Neural cell (in vitro differentiated cells): Measurements from ENCODE around the gene FSD1L. TPM values are rescaled to one million over a fixed set of nuclear protein-coding genes. Genes with fewer than 3 reads are reported as not detected.

Source experiments
- H2AFZ ChIP-seq: fragments of 200-600, 300-800 bp; sonication (generic), shearing (Covaris generic); 2 replicates; pipeline ENCODE4 v1.6.0; 2014; ENCODE audit warnings: low read depth, mild to moderate bottlenecking, antibody characterized with exemption, low read length, moderate library complexity
- H3F3A ChIP-seq: fragments of 200-600 bp; shearing (Covaris generic); 2 replicates; pipeline ENCODE4 v1.6.1; 2016; ENCODE audit warnings: mild to moderate bottlenecking, moderate library complexity, mixed read lengths, antibody characterized with exemption, low read length; ENCODE audit not compliant: insufficient read depth, poor library complexity, severe bottlenecking
- H3K27ac ChIP-seq: fragments of 200-600, 300-800 bp; sonication (generic), shearing (Covaris generic); 2 replicates; pipeline ENCODE4 v1.5.1; 2014; ENCODE audit warnings: mild to moderate bottlenecking, low read length, moderate library complexity
- H3K27me3 ChIP-seq: fragments of 300-800, 200-600 bp; sonication (generic), shearing (Covaris generic); 2 replicates; pipeline ENCODE4 v1.6.0; 2014; ENCODE audit warnings: mild to moderate bottlenecking, low read depth, low read length, moderate library complexity; ENCODE audit not compliant: insufficient read depth
- H3K36me3 ChIP-seq: fragments of 300-800, 200-600 bp; sonication (generic), shearing (Covaris generic); 2 replicates; pipeline ENCODE4 v1.5.1; 2014; ENCODE audit warnings: mild to moderate bottlenecking, antibody characterized with exemption, low read length, moderate library complexity; ENCODE audit not compliant: insufficient read depth
- H3K4me2 ChIP-seq: fragments of 300-800, 200-600 bp; sonication (generic), shearing (Covaris generic); 2 replicates; pipeline ENCODE4 v1.6.0; 2014; ENCODE audit warnings: mild to moderate bottlenecking, low read length
- H3K4me3 ChIP-seq: fragments of 300-800, 200-600 bp; sonication (generic), shearing (Covaris generic); 2 replicates; pipeline ENCODE4 v1.5.1; 2014; ENCODE audit warnings: mild to moderate bottlenecking, low read length, moderate library complexity
- H3K79me2 ChIP-seq: fragments of 200-600 bp; shearing (Covaris generic); replicated peaks from 2 replicates; pipeline ENCODE4 v1.6.0; 2014; ENCODE audit warnings: mild to moderate bottlenecking, low read length, moderate library complexity; ENCODE audit not compliant: insufficient read depth
- H3K9ac ChIP-seq: fragments of 300-800, 200-600 bp; sonication (generic), shearing (Covaris generic); 2 replicates; pipeline ENCODE4 v1.6.1; 2016; ENCODE audit warnings: mild to moderate bottlenecking, low read length, mixed read lengths
- H3K9me2 ChIP-seq: fragments of 200-600 bp; shearing (Covaris generic); 2 replicates; pipeline ENCODE4 v1.6.1; 2016; ENCODE audit warnings: mild to moderate bottlenecking, low read length, mixed read lengths; ENCODE audit not compliant: insufficient read depth
- H3K9me3 ChIP-seq: fragments of 200-600, 300-800 bp; sonication (generic), shearing (Covaris generic); 2 replicates; pipeline ENCODE4 v1.6.1; 2016; ENCODE audit warnings: mild to moderate bottlenecking, mixed run types, low read length, moderate library complexity, mixed read lengths
- H4K20me1 ChIP-seq: fragments of 200-600 bp; shearing (Covaris generic); 2 replicates; pipeline ENCODE4 v1.6.1; 2016; ENCODE audit warnings: mild to moderate bottlenecking, mixed run types; ENCODE audit not compliant: insufficient read depth
- EP300 ChIP-seq: fragments of 450-650 bp; conservative IDR thresholded peaks from 2 replicates; pipeline ENCODE4 v1.6.1; 2014; ENCODE audit warnings: antibody characterized with exemption, mild to moderate bottlenecking, moderate library complexity; ENCODE audit not compliant: poor library complexity, severe bottlenecking
- EZH2 ChIP-seq: fragments of 200-600, 300-800 bp; shearing (Covaris generic), sonication (generic); IDR thresholded peaks from 2 replicates; pipeline ENCODE4 v1.6.1; 2014; ENCODE audit warnings: antibody characterized with exemption, low read length, borderline replicate concordance, mild to moderate bottlenecking; ENCODE audit not compliant: insufficient read depth, poor library complexity, severe bottlenecking
- REST ChIP-seq: IDR thresholded peaks from 2 replicates; pipeline ENCODE4 v1.6.1; 2012; ENCODE audit warnings: borderline replicate concordance
- SMC3 ChIP-seq: fragments of 450-650 bp; conservative IDR thresholded peaks from 2 replicates; pipeline ENCODE4 v1.6.1; 2014; ENCODE audit warnings: antibody characterized with exemption, mild to moderate bottlenecking, moderate library complexity; ENCODE audit not compliant: poor library complexity
- TAF1 ChIP-seq: IDR thresholded peaks from 2 replicates; pipeline ENCODE4 v1.6.1; 2012; ENCODE audit warnings: low read depth
- polyA plus RNA-seq: library from polyadenylated mRNA; depleted of rRNA; stranded (reverse); fragments of >200 nt; gene quantifications from 2 replicates; pipeline ENCODE4 v1.2.3, GENCODE V29; 2014

FSD1L gene
- polyA plus RNA-seq, 1 donor from 2014 or later, result 42.8 TPM

- Histone ChIP-seq H3F3A (no peaks in the 10 kb centered on the region), H4K20me1 (no peaks in the 10 kb centered on the region)
These were observed 21.2 kb upstream of the FSD1L start for GRCh38 chr9:105426657-105427056.

GRCh38 chr9:105431424-105432246, 16.2 kb upstream of the FSD1L start:
- Histone ChIP-seq H3K9ac (no peak overlapping the region), H3K27ac (no peak overlapping the region), H3K4me2 (no peak overlapping the region)

More at GRCh38 chr9:105426657-105427056, 21.2 kb upstream of the FSD1L start:
- no peaks in the 10 kb centered on the region for H3K9me2 ChIP-seq
- no peaks in the 10 kb centered on the region for H3K79me2 ChIP-seq
- no peak overlapping the region for H3K27ac ChIP-seq
- TF ChIP-seq TAF1 (no peak), EP300 (no peak)
- H3K4me3 ChIP-seq, result no peak overlapping the region
- no peaks in the 10 kb centered on the region for H3K27me3 ChIP-seq
- no peak overlapping the region for H3K4me2 ChIP-seq
- H3K9me3 ChIP-seq, result no peaks in the 10 kb centered on the region
- H2AFZ ChIP-seq, result no peak overlapping the region
- no peak overlapping the region for H3K9ac ChIP-seq
- H3K36me3 ChIP-seq, result no peaks in the 10 kb centered on the region

More at GRCh38 chr9:105431424-105432246, 16.2 kb upstream of the FSD1L start:
- no peaks in the 10 kb centered on the region for H3K27me3 ChIP-seq
- no peak overlapping the region for H2AFZ ChIP-seq
- H4K20me1 ChIP-seq, result no peaks in the 10 kb centered on the region
- H3K9me3 ChIP-seq, result no peaks in the 10 kb centered on the region
- H3F3A ChIP-seq, result no peaks in the 10 kb centered on the region
- no peak overlapping the region for H3K4me3 ChIP-seq
- TF ChIP-seq EP300, result peak; percentile 25
- TF ChIP-seq EZH2, result no peak
- TF ChIP-seq SMC3, result no peak
- TF ChIP-seq TAF1, result no peak
- no peak for TF ChIP-seq REST
- H3K9me2 ChIP-seq, result no peaks in the 10 kb centered on the region
- no peaks in the 10 kb centered on the region for H3K79me2 ChIP-seq
- no peaks in the 10 kb centered on the region for H3K36me3 ChIP-seq
